ENCODE data around the gene MYO5C.

DNA sequence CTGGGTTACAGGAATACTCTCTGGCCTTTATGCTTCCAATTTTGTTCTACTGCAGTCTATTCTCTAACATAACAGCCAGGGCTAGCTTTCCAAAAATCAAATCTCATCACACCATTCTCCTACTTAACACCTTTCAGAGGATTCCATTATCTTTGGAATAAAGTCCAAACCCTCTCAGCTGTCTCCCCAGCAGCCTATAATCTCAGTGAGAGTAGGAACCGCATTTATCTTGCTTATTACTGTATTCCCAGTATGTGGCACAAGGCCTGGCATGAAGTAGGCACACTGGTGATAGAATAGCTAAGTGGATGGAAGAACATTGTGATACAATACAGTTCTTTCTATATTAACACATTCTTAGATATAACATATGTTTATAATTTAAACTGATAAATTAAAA lies 49.0 kb upstream of the MYO5C start:
- TF ChIP-seq, protein P1, sequence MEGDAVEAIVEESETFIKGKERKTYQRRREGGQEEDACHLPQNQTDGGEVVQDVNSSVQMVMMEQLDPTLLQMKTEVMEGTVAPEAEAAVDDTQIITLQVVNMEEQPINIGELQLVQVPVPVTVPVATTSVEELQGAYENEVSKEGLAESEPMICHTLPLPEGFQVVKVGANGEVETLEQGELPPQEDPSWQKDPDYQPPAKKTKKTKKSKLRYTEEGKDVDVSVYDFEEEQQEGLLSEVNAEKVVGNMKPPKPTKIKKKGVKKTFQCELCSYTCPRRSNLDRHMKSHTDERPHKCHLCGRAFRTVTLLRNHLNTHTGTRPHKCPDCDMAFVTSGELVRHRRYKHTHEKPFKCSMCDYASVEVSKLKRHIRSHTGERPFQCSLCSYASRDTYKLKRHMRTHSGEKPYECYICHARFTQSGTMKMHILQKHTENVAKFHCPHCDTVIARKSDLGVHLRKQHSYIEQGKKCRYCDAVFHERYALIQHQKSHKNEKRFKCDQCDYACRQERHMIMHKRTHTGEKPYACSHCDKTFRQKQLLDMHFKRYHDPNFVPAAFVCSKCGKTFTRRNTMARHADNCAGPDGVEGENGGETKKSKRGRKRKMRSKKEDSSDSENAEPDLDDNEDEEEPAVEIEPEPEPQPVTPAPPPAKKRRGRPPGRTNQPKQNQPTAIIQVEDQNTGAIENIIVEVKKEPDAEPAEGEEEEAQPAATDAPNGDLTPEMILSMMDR (IDR thresholded peaks at IDR 0.05 in 8 of 11, conservative IDR thresholded peaks at IDR 0.05 in 3 of 11): no peak
- no peak for TF ChIP-seq POLR2A (IDR thresholded peaks at IDR 0.05)
